Panc1 (cell line): ENCODE measurements around the gene PRLH. TPM values are rescaled to one million over a fixed set of nuclear protein-coding genes. Genes with fewer than 3 reads are reported as not detected.

ENCODE experiments used
- ATAC-seq: fragments of 200-7000 bp; cut with Tn5 transposase; 2 replicates; pipeline ENCODE4 v1.9.1; 2020; ENCODE audit warnings: mild to moderate bottlenecking, moderate library complexity
- BruUV-seq: library from RNA; stranded (reverse); fragments of 400-500 nt; replicated peaks from 2 replicates; lab custom pipeline; 2021; lab: Mats Ljungman, UMichigan
- CTCF ChIA-PET: fragments of 300-600 bp; sonication (Branson Sonifier 250); formaldehyde crosslinking; loops from one replicate; lab custom pipeline; 2022; ENCODE audit warnings: antibody characterized with exemption; lab: Charles Lee
- POLR2A ChIA-PET: fragments of 300-600 bp; sonication (Branson Sonifier 250); formaldehyde crosslinking; loops from one replicate; lab custom pipeline; 2022; ENCODE audit warnings: antibody characterized with exemption; lab: Charles Lee
- DNase-seq: peaks from one replicate; pipeline ENCODE4 v3.0.0-alpha.2; 2010; ENCODE audit warnings: low read depth, low spot score
- H3K27ac ChIP-seq: 2 replicates; pipeline ENCODE4 v1.5.1; 2011; ENCODE audit warnings: mild to moderate bottlenecking, low read length, inconsistent platforms
- H3K27me3 ChIP-seq: fragments of 200-500 bp; sonication (Bioruptor generic); 2 replicates; pipeline ENCODE4 v1.6.0; 2014; ENCODE audit warnings: low read length, inconsistent platforms; ENCODE audit not compliant: control insufficient read depth, insufficient read depth
- H3K36me3 ChIP-seq: fragments of 200-500 bp; sonication (Bioruptor generic); 2 replicates; pipeline ENCODE4 v1.5.1; 2014; ENCODE audit warnings: inconsistent platforms, mild to moderate bottlenecking, low read length, moderate library complexity; ENCODE audit not compliant: control insufficient read depth, insufficient read depth
- H3K4me1 ChIP-seq: 2 replicates; pipeline ENCODE4 v1.5.1; 2011; ENCODE audit warnings: inconsistent platforms, mild to moderate bottlenecking, low read length, moderate library complexity; ENCODE audit not compliant: control insufficient read depth, insufficient read depth
- H3K4me3 ChIP-seq, 2 experiments: 2 replicates each; pipeline ENCODE4 v1.5.1; 2011 to 2012; ENCODE audit warnings: low read depth in 2 of 2, low read length in 2 of 2, mild to moderate bottlenecking in 2 of 2, inconsistent platforms in 1 of 2, moderate library complexity in 1 of 2
- H3K9me3 ChIP-seq: fragments of 200-500 bp; sonication (Bioruptor generic); 2 replicates; pipeline ENCODE4 v1.5.1; 2014; ENCODE audit warnings: low read depth, mild to moderate bottlenecking, inconsistent platforms, low read length, moderate library complexity; ENCODE audit not compliant: control insufficient read depth, insufficient read depth
- POLR2AphosphoS5 ChIP-seq: IDR thresholded peaks from 2 replicates; pipeline ENCODE4 v1.6.1; 2012; ENCODE audit warnings: mild to moderate bottlenecking, low read depth, low read length, moderate library complexity
- SIN3A ChIP-seq: IDR thresholded peaks from 2 replicates; pipeline ENCODE4 v1.6.1; 2012; ENCODE audit warnings: low read depth, mild to moderate bottlenecking, low read length, moderate library complexity, borderline replicate concordance; ENCODE audit not compliant: insufficient read depth
- TCF7L2 ChIP-seq: IDR thresholded peaks from 2 replicates; pipeline ENCODE4 v1.6.1; 2011; ENCODE audit warnings: mild to moderate bottlenecking, low read depth, low read length, inconsistent platforms
- in situ Hi-C: cut with HindIII; loops from 2 replicates; pipeline ENCODE4 v1.10.0; 2016; ENCODE audit warnings: low sequenced_read_pairs, low pct_unique_long_range_greater_than_20kb
- intact Hi-C: fragments of 100-400 bp; cut with micrococcal nuclease; formaldehyde crosslinking; loops from one replicate; pipeline ENCODE4 v1.10.0; 2022; ENCODE audit not compliant: unreplicated experiment
- total RNA-seq: library from RNA; stranded (reverse); gene quantifications from one replicate; pipeline ENCODE4 v1.2.1, GENCODE V29; 2021; ENCODE audit not compliant: unreplicated experiment
- TF ChIP-seq, protein P1 (sequence below), 2 experiments: IDR thresholded peaks; 2 replicates each; pipeline ENCODE4 v1.6.1; 2011 to 2012; ENCODE audit warnings: low read depth in 2 of 2, control low read depth in 1 of 2, low read length in 1 of 2, mild to moderate bottlenecking in 1 of 2, moderate library complexity in 1 of 2; ENCODE audit not compliant: insufficient read depth in 1 of 2
- TF ChIP-seq, protein P2 (sequence below): fragments of 450-650 bp; IDR thresholded peaks from 2 replicates; pipeline ENCODE4 v1.5.1; 2017; ENCODE audit warnings: mild to moderate bottlenecking

The PRLH gene
- total RNA-seq, 1 experiment from 2014 or later = not detected

DNA sequence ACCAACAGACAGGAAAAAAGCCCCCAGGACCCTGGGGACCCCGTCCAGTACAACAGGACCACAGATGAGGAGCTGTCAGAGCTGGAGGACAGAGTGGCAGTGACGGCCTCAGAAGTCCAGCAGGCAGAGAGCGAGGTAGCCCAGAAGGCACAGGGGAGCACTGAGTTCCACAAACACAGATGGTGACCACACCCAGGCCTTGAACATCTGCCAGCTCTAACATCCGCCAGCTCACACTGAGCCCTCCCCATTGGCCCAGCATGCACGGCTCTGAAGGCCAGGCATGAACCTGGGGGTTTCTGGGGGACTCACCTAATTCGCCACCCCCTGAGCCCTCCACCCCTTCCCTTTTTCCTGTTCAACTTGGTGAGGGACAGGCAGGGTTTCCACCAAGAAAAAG is 25.6 kb upstream of the PRLH start:
- Histone ChIP-seq H3K9me3 (no peaks in the 10 kb centered on the region), H3K4me1 (no peaks in the 10 kb centered on the region), H3K27ac (no peak overlapping the region), H3K36me3 (no peaks in the 10 kb centered on the region), H3K27me3 (no peaks in the 10 kb centered on the region), H3K4me3 (no peak overlapping the region)
- intact Hi-C loops = no loop called here
- DNase-seq (no peak), ATAC-seq (peak; percentile 44)
- in situ Hi-C loops = no loop called here
- ChIA-PET CTCF (interaction anchor here (0.8 to 1.4 kb wide), 2 partner anchors 28 to 31 kb away, joined by 3 to 5 read pairs; no protein-coding TSS in a partner anchor), POLR2A (no interaction called here)
- TF ChIP-seq, protein P1, sequence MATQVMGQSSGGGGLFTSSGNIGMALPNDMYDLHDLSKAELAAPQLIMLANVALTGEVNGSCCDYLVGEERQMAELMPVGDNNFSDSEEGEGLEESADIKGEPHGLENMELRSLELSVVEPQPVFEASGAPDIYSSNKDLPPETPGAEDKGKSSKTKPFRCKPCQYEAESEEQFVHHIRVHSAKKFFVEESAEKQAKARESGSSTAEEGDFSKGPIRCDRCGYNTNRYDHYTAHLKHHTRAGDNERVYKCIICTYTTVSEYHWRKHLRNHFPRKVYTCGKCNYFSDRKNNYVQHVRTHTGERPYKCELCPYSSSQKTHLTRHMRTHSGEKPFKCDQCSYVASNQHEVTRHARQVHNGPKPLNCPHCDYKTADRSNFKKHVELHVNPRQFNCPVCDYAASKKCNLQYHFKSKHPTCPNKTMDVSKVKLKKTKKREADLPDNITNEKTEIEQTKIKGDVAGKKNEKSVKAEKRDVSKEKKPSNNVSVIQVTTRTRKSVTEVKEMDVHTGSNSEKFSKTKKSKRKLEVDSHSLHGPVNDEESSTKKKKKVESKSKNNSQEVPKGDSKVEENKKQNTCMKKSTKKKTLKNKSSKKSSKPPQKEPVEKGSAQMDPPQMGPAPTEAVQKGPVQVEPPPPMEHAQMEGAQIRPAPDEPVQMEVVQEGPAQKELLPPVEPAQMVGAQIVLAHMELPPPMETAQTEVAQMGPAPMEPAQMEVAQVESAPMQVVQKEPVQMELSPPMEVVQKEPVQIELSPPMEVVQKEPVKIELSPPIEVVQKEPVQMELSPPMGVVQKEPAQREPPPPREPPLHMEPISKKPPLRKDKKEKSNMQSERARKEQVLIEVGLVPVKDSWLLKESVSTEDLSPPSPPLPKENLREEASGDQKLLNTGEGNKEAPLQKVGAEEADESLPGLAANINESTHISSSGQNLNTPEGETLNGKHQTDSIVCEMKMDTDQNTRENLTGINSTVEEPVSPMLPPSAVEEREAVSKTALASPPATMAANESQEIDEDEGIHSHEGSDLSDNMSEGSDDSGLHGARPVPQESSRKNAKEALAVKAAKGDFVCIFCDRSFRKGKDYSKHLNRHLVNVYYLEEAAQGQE (IDR thresholded peaks at IDR 0.05; ENCODE audit: insufficient read depth in 1 of 2, low read depth in 2 of 2, low read length in 1 of 2) = no peak
- TF ChIP-seq POLR2AphosphoS5 (no peak), SIN3A (no peak), TCF7L2 (no peak)
- TF ChIP-seq, protein P2, sequence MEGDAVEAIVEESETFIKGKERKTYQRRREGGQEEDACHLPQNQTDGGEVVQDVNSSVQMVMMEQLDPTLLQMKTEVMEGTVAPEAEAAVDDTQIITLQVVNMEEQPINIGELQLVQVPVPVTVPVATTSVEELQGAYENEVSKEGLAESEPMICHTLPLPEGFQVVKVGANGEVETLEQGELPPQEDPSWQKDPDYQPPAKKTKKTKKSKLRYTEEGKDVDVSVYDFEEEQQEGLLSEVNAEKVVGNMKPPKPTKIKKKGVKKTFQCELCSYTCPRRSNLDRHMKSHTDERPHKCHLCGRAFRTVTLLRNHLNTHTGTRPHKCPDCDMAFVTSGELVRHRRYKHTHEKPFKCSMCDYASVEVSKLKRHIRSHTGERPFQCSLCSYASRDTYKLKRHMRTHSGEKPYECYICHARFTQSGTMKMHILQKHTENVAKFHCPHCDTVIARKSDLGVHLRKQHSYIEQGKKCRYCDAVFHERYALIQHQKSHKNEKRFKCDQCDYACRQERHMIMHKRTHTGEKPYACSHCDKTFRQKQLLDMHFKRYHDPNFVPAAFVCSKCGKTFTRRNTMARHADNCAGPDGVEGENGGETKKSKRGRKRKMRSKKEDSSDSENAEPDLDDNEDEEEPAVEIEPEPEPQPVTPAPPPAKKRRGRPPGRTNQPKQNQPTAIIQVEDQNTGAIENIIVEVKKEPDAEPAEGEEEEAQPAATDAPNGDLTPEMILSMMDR = no peak
- no TSS peak for BruUV-seq

- Histone ChIP-seq H3K9me3 (no peaks in the 10 kb centered on the region), H3K27ac (no peak overlapping the region), H3K36me3 (no peaks in the 10 kb centered on the region), H3K27me3 (no peaks in the 10 kb centered on the region), H3K4me1 (no peaks in the 10 kb centered on the region), H3K4me3 (no peak overlapping the region)
- CTCF ChIA-PET = no interaction called here
- TF ChIP-seq SIN3A = no peak
- intact Hi-C loops = no loop called here
- DNase-seq (no peak), ATAC-seq (peak; percentile 22)
- BruUV-seq = no TSS peak
- in situ Hi-C loops = no loop called here
- POLR2A ChIA-PET = no interaction called here
Measured at GRCh38 chr2:237541243-237541642, 25.1 kb upstream of the PRLH start.

- ChIA-PET CTCF (no interaction called here), POLR2A (no interaction called here)
- TF ChIP-seq, protein P2 = no peak
- no peak for TF ChIP-seq TCF7L2
- TF ChIP-seq, protein P1 (IDR thresholded peaks at IDR 0.05; ENCODE audit: insufficient read depth in 1 of 2, low read depth in 2 of 2, low read length in 1 of 2) = no peak
- TF ChIP-seq SIN3A = no peak
- TF ChIP-seq POLR2AphosphoS5 = no peak
- no peak for ATAC-seq
- no TSS peak for BruUV-seq
- H3K4me3 ChIP-seq = no peak overlapping the region
- intact Hi-C loops = no loop called here
- H3K9me3 ChIP-seq = no peaks in the 10 kb centered on the region
- DNase-seq = no peak
- no peaks in the 10 kb centered on the region for H3K36me3 ChIP-seq
- no peaks in the 10 kb centered on the region for H3K27me3 ChIP-seq
- H3K4me1 ChIP-seq = no peaks in the 10 kb centered on the region
- in situ Hi-C loops = no loop called here
- H3K27ac ChIP-seq = no peak overlapping the region
Measured at GRCh38 chr2:237542001-237542704, 24.2 kb upstream of the PRLH start.
